Left colon (tissue), 2 donors: Measurements from ENCODE around the gene PBX2. TPM values are rescaled to one million over a fixed set of nuclear protein-coding genes. Genes with fewer than 3 reads are reported as not detected.

Experiments
- ATAC-seq: fragments of 200-7000 bp; cut with Tn5 transposase; one replicate; pipeline ENCODE4 v1.9.1; 2020; ENCODE audit warnings: mild to moderate bottlenecking, moderate library complexity
- DNase-seq, 2 donors: peaks; one replicate each; pipeline ENCODE4 v3.0.0-alpha.2; 2020
- intact Hi-C, 2 donors: fragments of 100-400 bp; cut with DNase I in 1 of 2; cut with micrococcal nuclease in 1 of 2; formaldehyde crosslinking; loops; one replicate each; pipeline versions ENCODE4 v1.11.2 to v1.14.0; 2022; cut with DNase I, micrococcal nuclease
- total RNA-seq, 2 donors: library from RNA; stranded (reverse); fragmentation: NEBNext Ultra II Directional; extraction: Animal tissue kit (Norgen Biotek cat#: 25700); gene quantifications; one replicate each; pipeline ENCODE4 v1.2.1, GENCODE V29; 2021
- donor health status: DM: no; HTN: no; CAD: no.
- donor health status: DM: yes; HTN: yes; CAD: no.

Gene PBX2
- total RNA-seq, 2 donors from 2014 or later, result 41.5 to 49.6 TPM

GRCh38 chr6:32178547-32179440 is 11.2 kb downstream of the PBX2 start:
- no peak for DNase-seq
- no peak for ATAC-seq
- intact Hi-C loops, result no loop called here

GRCh38 chr6:32177788-32178546 is 12.0 kb downstream of the PBX2 start, which contains the start of gene RNF5:
Gene RNF5, plus strand, starts transcription at chr6:32178405. Its CDS starts 107 bp downstream, at chr6:32178512.
- DNase-seq (peak; percentile 93 to 98), ATAC-seq (peak; percentile 75)
- intact Hi-C loops, result no loop called here

GRCh38 chr6:32177183-32177787 is 12.7 kb downstream of the PBX2 start:
- peak; percentile 4 for ATAC-seq

GRCh38 chr6:32176476-32177182 is 13.4 kb downstream of the PBX2 start:
- ATAC-seq (no peak), DNase-seq (no peak)
- intact Hi-C loops, result no loop called here

More at GRCh38 chr6:32177183-32177787, 12.7 kb downstream of the PBX2 start:
- intact Hi-C loops, result no loop called here
- DNase-seq, result peak in 1 of 2 donors; percentile 43

GRCh38 chr6:32175711-32176475 is 14.1 kb downstream of the PBX2 start, which contains the start of gene AGPAT1:
Gene AGPAT1, minus strand, starts transcription at chr6:32176084. Its CDS starts 4,588 bp downstream, at chr6:32171496.
- DNase-seq, result peak; percentile 98 to 99
- ATAC-seq, result peak; percentile 68
- intact Hi-C loops, result no loop called here

GRCh38 chr6:32175322-32175710 is 14.7 kb downstream of the PBX2 start:
- DNase-seq (peak in 1 of 2 donors; percentile 30), ATAC-seq (no peak)
- intact Hi-C loops, result no loop called here

- intact Hi-C loops, result no loop called here
- no peak for ATAC-seq
- no peak for DNase-seq
Measured at GRCh38 chr6:32174416-32174815, 15.6 kb downstream of the PBX2 start.

- intact Hi-C loops, result no loop called here
- ATAC-seq (no peak), DNase-seq (no peak)
Measured at GRCh38 chr6:32173051-32173727, 16.8 kb downstream of the PBX2 start.

GRCh38 chr6:32171234-32171633 is 18.8 kb downstream of the PBX2 start:
- intact Hi-C loops, result no loop called here
- no peak for ATAC-seq
- no peak for DNase-seq

GRCh38 chr6:32170294-32170693 is 19.7 kb downstream of the PBX2 start:
- ATAC-seq, result no peak
- intact Hi-C loops, result no loop called here
- DNase-seq, result no peak

GRCh38 chr6:32168807-32169591 is 21.0 kb downstream of the PBX2 start:
- intact Hi-C loops, result no loop called here
- ATAC-seq (peak; percentile 10), DNase-seq (no peak)

GRCh38 chr6:32168350-32168749 is 21.7 kb downstream of the PBX2 start:
- DNase-seq, result no peak
- peak; percentile 3 for ATAC-seq

GRCh38 chr6:32167761-32168262 is 22.2 kb downstream of the PBX2 start:
- ATAC-seq (no peak), DNase-seq (no peak)
- intact Hi-C loops, result no loop called here

More at GRCh38 chr6:32168350-32168749, 21.7 kb downstream of the PBX2 start:
- intact Hi-C loops, result no loop called here

- ATAC-seq (peak; percentile 11), DNase-seq (no peak)
- intact Hi-C loops, result no loop called here
Measured at GRCh38 chr6:32167154-32167760, 22.7 kb downstream of the PBX2 start.

GRCh38 chr6:32166411-32167061 is 23.5 kb downstream of the PBX2 start:
- ATAC-seq, result no peak
- intact Hi-C loops, result no loop called here
- DNase-seq, result peak in 1 of 2 donors; percentile 8

GRCh38 chr6:32164295-32164694 is 25.7 kb downstream of the PBX2 start, which contains the start of gene EGFL8:
Gene EGFL8, plus strand, starts transcription at chr6:32164595. Its CDS starts 1,571 bp downstream, at chr6:32166166.
- intact Hi-C loops, result no loop called here
- ATAC-seq, result no peak
- DNase-seq, result no peak
